Trophoblast cell (in vitro differentiated cells and primary cell): ENCODE data around the gene TMEM132D.

Source experiments
- DNase-seq, 2 donors: peaks; one replicate each; pipeline ENCODE4 v3.0.0-alpha.2; 2016
- H2AFZ ChIP-seq: 2 replicates; pipeline ENCODE4 v1.6.1; 2013; ENCODE audit warnings: low read length, moderate library complexity, mild to moderate bottlenecking; ENCODE audit not compliant: insufficient read depth, poor library complexity
- H2AK5ac ChIP-seq: 2 replicates; pipeline ENCODE4 v1.6.1; 2013; ENCODE audit warnings: mild to moderate bottlenecking, low read length
- H2BK120ac ChIP-seq: 2 replicates; pipeline ENCODE4 v1.6.1; 2013; ENCODE audit warnings: low read length, mild to moderate bottlenecking, moderate library complexity; ENCODE audit not compliant: insufficient read depth, poor library complexity
- H2BK12ac ChIP-seq: 2 replicates; pipeline ENCODE4 v1.6.1; 2013; ENCODE audit warnings: mild to moderate bottlenecking, low read length, moderate library complexity
- H2BK5ac ChIP-seq: 2 replicates; pipeline ENCODE4 v1.6.1; 2013; ENCODE audit warnings: low read length, low read depth, moderate library complexity, mild to moderate bottlenecking; ENCODE audit not compliant: poor library complexity
- H3K14ac ChIP-seq: 2 replicates; pipeline ENCODE4 v1.6.1; 2013; ENCODE audit warnings: mild to moderate bottlenecking, low read length
- H3K18ac ChIP-seq: 2 replicates; pipeline ENCODE4 v1.6.1; 2013; ENCODE audit warnings: mild to moderate bottlenecking, low read length
- H3K23ac ChIP-seq: 2 replicates; pipeline ENCODE4 v1.6.1; 2013; ENCODE audit warnings: low read length
- H3K27ac ChIP-seq: 2 replicates; pipeline ENCODE4 v1.5.1; 2013; ENCODE audit warnings: low read depth, mild to moderate bottlenecking, inconsistent platforms, low read length, moderate library complexity
- H3K27me3 ChIP-seq: 2 replicates; pipeline ENCODE4 v1.6.1; 2013; ENCODE audit warnings: inconsistent platforms, mild to moderate bottlenecking, low read length, moderate library complexity; ENCODE audit not compliant: insufficient read depth
- H3K36me3 ChIP-seq, 2 experiments: 1 replicate in 1 of 2; 2 replicates in 1 of 2; pipeline ENCODE4 v1.6.1; 2013; ENCODE audit warnings: low read length in 2 of 2, mild to moderate bottlenecking in 2 of 2, moderate library complexity in 1 of 2; ENCODE audit not compliant: insufficient read depth in 2 of 2, control insufficient read depth in 1 of 2
- H3K4ac ChIP-seq: 2 replicates; pipeline ENCODE4 v1.6.1; 2013; ENCODE audit warnings: low read depth, mild to moderate bottlenecking, low read length, moderate library complexity
- H3K4me1 ChIP-seq, 2 experiments: 1 replicate in 1 of 2; 2 replicates in 1 of 2; pipeline ENCODE4 v1.6.1; 2013; ENCODE audit warnings: low read length in 2 of 2, mild to moderate bottlenecking in 2 of 2, moderate library complexity in 1 of 2; ENCODE audit not compliant: insufficient read depth in 2 of 2, control insufficient read depth in 1 of 2
- H3K4me2 ChIP-seq: 2 replicates; pipeline ENCODE4 v1.6.1; 2013; ENCODE audit warnings: inconsistent platforms, mild to moderate bottlenecking, low read length, moderate library complexity
- H3K4me3 ChIP-seq: 2 replicates; pipeline ENCODE4 v1.5.1; 2013; ENCODE audit warnings: mild to moderate bottlenecking, low read depth, low read length, inconsistent platforms
- H3K79me1 ChIP-seq: one replicate; pipeline ENCODE4 v1.6.1; 2013; ENCODE audit warnings: low read length
- H3K79me2 ChIP-seq: 2 replicates; pipeline ENCODE4 v1.6.1; 2013; ENCODE audit warnings: low read length, mild to moderate bottlenecking; ENCODE audit not compliant: control insufficient read depth, insufficient read depth, poor library complexity
- H3K9ac ChIP-seq: 2 replicates; pipeline ENCODE4 v1.6.1; 2013; ENCODE audit warnings: mild to moderate bottlenecking, low read length
- H3K9me3 ChIP-seq: 2 replicates; pipeline ENCODE4 v1.6.1; 2013; ENCODE audit warnings: low read depth, mild to moderate bottlenecking, control low read depth, inconsistent platforms, low read length; ENCODE audit not compliant: insufficient read depth
- H4K12ac ChIP-seq: 2 replicates; pipeline ENCODE4 v1.6.1; 2013; ENCODE audit warnings: low read depth, mild to moderate bottlenecking, low read length, moderate library complexity
- H4K8ac ChIP-seq: 2 replicates; pipeline ENCODE4 v1.6.1; 2013; ENCODE audit warnings: low read depth, mild to moderate bottlenecking, low read length, moderate library complexity
- H4K91ac ChIP-seq: one replicate; pipeline ENCODE4 v1.6.1; 2013; ENCODE audit warnings: low read depth, mild to moderate bottlenecking, low read length, moderate library complexity
- WGBS: extraction: QIAGEN DNeasy Blood & Tissue Kit; methylation state at CpG from one replicate; pipeline ENCODE4 v1.1.7; 2013; ENCODE audit warnings: missing lambda C conversion rate; ENCODE audit not compliant: insufficient read length, insufficient coverage; ENCODE audit errors: extremely low coverage; 5-methylcytosine and 5-hydroxymethylcytosine counted together

TMEM132D gene

GRCh38 chr12:129082441-129082840, 821.4 kb downstream of the TMEM132D start:
- H3K4me1 ChIP-seq = no peaks in the 10 kb centered on the region
- H2AK5ac ChIP-seq = no peak overlapping the region
- no peak overlapping the region for H3K23ac ChIP-seq
- no peak overlapping the region for H4K91ac ChIP-seq
- H4K8ac ChIP-seq = no peak overlapping the region
- no peak overlapping the region for H3K9ac ChIP-seq
- no peak overlapping the region for H2BK5ac ChIP-seq
- no peaks in the 10 kb centered on the region for H3K36me3 ChIP-seq
- no peak overlapping the region for H2AFZ ChIP-seq
- H2BK120ac ChIP-seq = no peak overlapping the region
- no peak for DNase-seq
- no peaks in the 10 kb centered on the region for H3K79me2 ChIP-seq
- no peaks in the 10 kb centered on the region for H3K27me3 ChIP-seq
- H3K79me1 ChIP-seq = no peaks in the 10 kb centered on the region
- no peak overlapping the region for H4K12ac ChIP-seq
- H3K27ac ChIP-seq = no peak overlapping the region
- H3K4me3 ChIP-seq = no peak overlapping the region
- no peak overlapping the region for H3K14ac ChIP-seq
- H2BK12ac ChIP-seq = no peak overlapping the region
- no peak overlapping the region for H3K4ac ChIP-seq
- H3K18ac ChIP-seq = no peak overlapping the region
- H3K9me3 ChIP-seq = peaks cover 2% of the 10 kb centered on the region
- no CpG with 5 or more reads among the region's 4 CpGs for WGBS
- no peak overlapping the region for H3K4me2 ChIP-seq

DNA sequence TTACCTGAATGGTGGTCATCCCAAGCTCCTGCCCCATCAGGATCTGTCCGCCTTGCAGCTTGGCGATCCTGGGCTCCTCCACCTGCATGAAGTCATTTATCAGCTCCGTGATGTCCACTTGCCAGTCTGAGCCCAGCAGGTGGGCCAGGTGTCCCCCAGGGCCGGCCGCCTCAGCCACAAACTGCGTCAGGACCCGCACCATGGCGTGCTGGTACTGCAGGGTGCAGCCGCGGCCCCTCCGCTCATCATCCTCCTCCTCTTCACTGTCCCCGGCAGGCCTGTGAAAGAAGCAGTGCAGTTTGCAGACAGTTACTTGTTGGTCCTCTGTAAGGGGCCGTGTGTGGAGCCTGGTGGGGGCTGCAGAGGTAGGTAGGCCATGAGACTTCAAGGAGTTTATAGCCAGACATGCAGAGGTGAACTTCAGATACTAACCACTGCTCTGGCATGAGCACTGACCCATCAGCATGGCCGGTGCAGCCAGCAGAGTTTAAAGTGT, 822.0 kb downstream of the TMEM132D start:
- no peaks in the 10 kb centered on the region for H3K79me1 ChIP-seq
- H3K4me3 ChIP-seq = no peak overlapping the region
- DNase-seq = no peak
- no peak overlapping the region for H3K4me2 ChIP-seq
- H2BK120ac ChIP-seq = no peak overlapping the region
- H2AFZ ChIP-seq = no peak overlapping the region
- no peak overlapping the region for H4K12ac ChIP-seq
- no peak overlapping the region for H3K14ac ChIP-seq
- H3K9ac ChIP-seq = no peak overlapping the region
- H2BK5ac ChIP-seq = no peak overlapping the region
- H3K18ac ChIP-seq = no peak overlapping the region
- no peak overlapping the region for H2AK5ac ChIP-seq
- H3K4me1 ChIP-seq = no peaks in the 10 kb centered on the region
- H3K23ac ChIP-seq = no peak overlapping the region
- no peaks in the 10 kb centered on the region for H3K79me2 ChIP-seq
- no peak overlapping the region for H3K27ac ChIP-seq
- WGBS = no CpG with 5 or more reads among the region's 14 CpGs
- H3K4ac ChIP-seq = no peak overlapping the region
- no peak overlapping the region for H2BK12ac ChIP-seq
- no peaks in the 10 kb centered on the region for H3K9me3 ChIP-seq
- H4K91ac ChIP-seq = no peak overlapping the region
- no peaks in the 10 kb centered on the region for H3K36me3 ChIP-seq
- no peaks in the 10 kb centered on the region for H3K27me3 ChIP-seq
- no peak overlapping the region for H4K8ac ChIP-seq

- Histone ChIP-seq H3K14ac (no peak overlapping the region), H3K18ac (no peak overlapping the region), H3K9ac (no peak overlapping the region), H3K4me1 (no peaks in the 10 kb centered on the region), H3K4me3 (no peak overlapping the region), H3K27me3 (no peaks in the 10 kb centered on the region), H2BK5ac (no peak overlapping the region), H3K23ac (no peak overlapping the region), H2AFZ (no peak overlapping the region), H3K79me2 (no peaks in the 10 kb centered on the region), H3K9me3 (no peaks in the 10 kb centered on the region), H3K27ac (no peak overlapping the region), H4K12ac (no peak overlapping the region), H3K4ac (no peak overlapping the region), H3K79me1 (no peaks in the 10 kb centered on the region), H4K8ac (no peak overlapping the region), H3K4me2 (no peak overlapping the region), H2BK120ac (no peak overlapping the region), H2AK5ac (no peak overlapping the region), H3K36me3 (no peaks in the 10 kb centered on the region), H2BK12ac (no peak overlapping the region), H4K91ac (no peak overlapping the region)
- DNase-seq = no peak
- no CpG with 5 or more reads among the region's 13 CpGs for WGBS
Observed at GRCh38 chr12:129080821-129081220, 823.0 kb downstream of the TMEM132D start.

DNA sequence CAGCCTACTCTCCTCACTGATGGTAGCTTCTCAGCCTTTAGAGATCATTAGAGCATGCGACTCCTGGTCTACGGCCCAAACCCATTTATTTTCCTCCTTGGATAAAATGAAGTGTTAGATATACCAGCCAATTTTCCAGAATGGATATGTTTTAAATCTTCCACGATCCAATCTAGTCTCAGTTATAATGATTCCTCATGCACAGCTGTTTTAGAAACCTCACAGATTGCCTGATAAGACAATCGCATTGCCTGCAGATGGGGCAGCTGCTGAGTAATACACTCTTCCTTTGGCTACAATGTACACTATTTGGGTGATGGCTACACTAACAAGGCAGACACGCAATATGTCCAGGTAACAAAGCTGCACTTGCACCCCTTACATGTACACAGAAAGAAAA, 823.4 kb downstream of the TMEM132D start:
- no CpG with 5 or more reads among the region's 5 CpGs for WGBS
- Histone ChIP-seq H3K4ac (no peak overlapping the region), H4K8ac (no peak overlapping the region), H3K4me1 (no peaks in the 10 kb centered on the region), H3K4me3 (no peak overlapping the region), H3K79me2 (no peaks in the 10 kb centered on the region), H2BK120ac (no peak overlapping the region), H3K18ac (no peak overlapping the region), H3K4me2 (no peak overlapping the region), H2BK5ac (no peak overlapping the region), H3K9me3 (no peaks in the 10 kb centered on the region), H3K27ac (no peak overlapping the region), H3K9ac (no peak overlapping the region), H3K79me1 (no peaks in the 10 kb centered on the region), H3K27me3 (no peaks in the 10 kb centered on the region), H2AK5ac (no peak overlapping the region), H2AFZ (no peak overlapping the region), H4K91ac (no peak overlapping the region), H3K36me3 (no peaks in the 10 kb centered on the region), H4K12ac (no peak overlapping the region), H3K23ac (no peak overlapping the region), H3K14ac (no peak overlapping the region), H2BK12ac (no peak overlapping the region)
- no peak for DNase-seq
